DOHH2 (cell line): Measurements from ENCODE around the gene AGAP3.

Experiments used
- EZH2phosphoT487 ChIP-seq: fragments of 200-600 bp; sonication (generic); IDR thresholded peaks from 2 replicates; pipeline ENCODE4 v1.6.1; 2017; ENCODE audit warnings: borderline replicate concordance, mild to moderate bottlenecking, antibody characterized with exemption, low read length, moderate library complexity, mixed read lengths
- TF ChIP-seq, protein P1 (sequence below): fragments of 200-600 bp; sonication (generic); IDR thresholded peaks from one replicate; pipeline ENCODE4 v1.5.1; 2014; ENCODE audit warnings: antibody characterized with exemption, mild to moderate bottlenecking, low read depth, low read length; ENCODE audit not compliant: poor library complexity, severe bottlenecking

DNA sequence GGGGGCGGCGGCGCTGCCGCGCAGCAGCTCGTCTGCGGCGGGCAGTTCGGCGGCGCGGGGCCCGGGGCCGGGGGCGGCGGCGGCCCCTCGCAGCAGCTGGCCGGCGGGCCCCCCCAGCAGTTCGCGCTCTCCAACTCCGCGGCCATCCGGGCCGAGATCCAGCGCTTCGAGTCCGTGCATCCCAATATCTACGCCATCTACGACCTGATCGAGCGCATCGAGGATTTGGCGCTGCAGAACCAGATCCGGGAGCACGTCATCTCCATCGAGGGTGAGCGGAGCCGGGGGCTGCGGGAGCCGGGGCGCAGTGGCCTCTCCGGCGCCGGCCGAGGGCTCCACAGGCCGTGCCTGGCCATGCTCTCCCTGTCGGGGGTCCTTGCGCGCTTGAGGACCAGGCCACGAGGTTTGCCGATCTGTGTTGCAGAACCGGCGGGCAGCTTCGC lies 548 bp downstream of the AGAP3 start:
- TF ChIP-seq, protein P1, sequence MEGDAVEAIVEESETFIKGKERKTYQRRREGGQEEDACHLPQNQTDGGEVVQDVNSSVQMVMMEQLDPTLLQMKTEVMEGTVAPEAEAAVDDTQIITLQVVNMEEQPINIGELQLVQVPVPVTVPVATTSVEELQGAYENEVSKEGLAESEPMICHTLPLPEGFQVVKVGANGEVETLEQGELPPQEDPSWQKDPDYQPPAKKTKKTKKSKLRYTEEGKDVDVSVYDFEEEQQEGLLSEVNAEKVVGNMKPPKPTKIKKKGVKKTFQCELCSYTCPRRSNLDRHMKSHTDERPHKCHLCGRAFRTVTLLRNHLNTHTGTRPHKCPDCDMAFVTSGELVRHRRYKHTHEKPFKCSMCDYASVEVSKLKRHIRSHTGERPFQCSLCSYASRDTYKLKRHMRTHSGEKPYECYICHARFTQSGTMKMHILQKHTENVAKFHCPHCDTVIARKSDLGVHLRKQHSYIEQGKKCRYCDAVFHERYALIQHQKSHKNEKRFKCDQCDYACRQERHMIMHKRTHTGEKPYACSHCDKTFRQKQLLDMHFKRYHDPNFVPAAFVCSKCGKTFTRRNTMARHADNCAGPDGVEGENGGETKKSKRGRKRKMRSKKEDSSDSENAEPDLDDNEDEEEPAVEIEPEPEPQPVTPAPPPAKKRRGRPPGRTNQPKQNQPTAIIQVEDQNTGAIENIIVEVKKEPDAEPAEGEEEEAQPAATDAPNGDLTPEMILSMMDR, result no peak
- TF ChIP-seq EZH2phosphoT487, result peak; percentile 100
